Natural killer cell treated with Interleukin-12 subunit alpha and Interleukin-12 subunit beta and Interleukin-15 and Interleukin-18, amount 100 ng/mL, for 72 hours (primary cell): ENCODE measurements around the gene TIGD6. TPM values are rescaled to one million over a fixed set of nuclear protein-coding genes. Genes with fewer than 3 reads are reported as not detected.
A peak's percentile ranks its signal among the peaks of the same experiment; 100 is the strongest.

Source experiments
- ATAC-seq, 2 donors: fragments of 150-1000 bp; cut with Tn5 transposase in 1 of 2; sonication (Bioruptor Pico), chemical (Tn5 transposase) in 1 of 2; 2 replicates each; pipeline ENCODE4 v1.10.0; 2021
- DNase-seq: peaks from one replicate; pipeline ENCODE4 v3.0.0; 2022; ENCODE audit warnings: low spot score
- H3K27ac Mint-ChIP-seq, 2 donors: 1 replicate in 1 of 2; 2 replicates in 1 of 2; pipeline ENCODE4 v1.8.0; 2022; ENCODE audit warnings: mixed read lengths in 2 of 2, mild to moderate bottlenecking in 1 of 2, moderate library complexity in 1 of 2
- H3K27me3 Mint-ChIP-seq, 2 donors: 1 replicate in 1 of 2; 2 replicates in 1 of 2; pipeline ENCODE4 v1.8.0; 2022; ENCODE audit warnings: mixed read lengths in 2 of 2
- H3K36me3 Mint-ChIP-seq: one replicate; pipeline ENCODE4 v1.8.0; 2022; ENCODE audit warnings: mixed read lengths
- H3K4me1 Mint-ChIP-seq, 2 donors: 1 replicate in 1 of 2; 2 replicates in 1 of 2; pipeline ENCODE4 v1.8.0; 2022; ENCODE audit warnings: low read depth in 2 of 2, mixed read lengths in 2 of 2, mild to moderate bottlenecking in 1 of 2
- H3K4me3 Mint-ChIP-seq: one replicate; pipeline ENCODE4 v1.8.0; 2022; ENCODE audit warnings: mixed read lengths
- H3K9me3 Mint-ChIP-seq: 2 replicates; pipeline ENCODE4 v1.8.0; 2022; ENCODE audit warnings: mixed read lengths
- total RNA-seq, 2 donors: library from RNA; stranded (reverse); gene quantifications; one replicate each; pipeline ENCODE4 v1.2.3, GENCODE V29; 2022

TIGD6 gene
- total RNA-seq, 2 donors from 2014 or later, result 2.4 to 2.7 TPM

DNA sequence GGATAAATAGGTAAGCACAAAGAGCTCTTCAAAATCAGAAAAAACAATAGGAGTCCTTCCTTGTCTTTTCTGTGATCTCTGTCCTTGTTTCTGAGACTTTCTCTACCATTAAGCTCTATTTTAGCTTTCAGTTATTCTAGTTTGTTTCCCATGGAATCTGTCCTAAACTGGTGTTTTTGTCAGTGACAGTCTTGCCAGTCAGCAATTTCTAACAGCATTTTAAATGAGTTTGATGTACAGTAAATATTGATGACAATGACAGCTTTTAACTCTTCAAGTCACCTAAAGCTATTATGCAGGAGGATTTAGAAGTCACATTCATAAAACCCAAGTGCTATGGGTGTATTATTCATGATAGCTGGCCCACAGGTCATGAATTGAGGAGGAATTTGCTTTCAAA lies 17.9 kb downstream of the TIGD6 start:
- Mint-ChIP-seq H3K36me3 (peaks cover 14% of the 10 kb centered on the region), H3K27me3 (no peaks in the 10 kb centered on the region), H3K27ac (no peak overlapping the region), H3K4me1 (no peaks in the 10 kb centered on the region), H3K9me3 (no peaks in the 10 kb centered on the region), H3K4me3 (no peak overlapping the region)
- DNase-seq (no peak), ATAC-seq (no peak)

DNA sequence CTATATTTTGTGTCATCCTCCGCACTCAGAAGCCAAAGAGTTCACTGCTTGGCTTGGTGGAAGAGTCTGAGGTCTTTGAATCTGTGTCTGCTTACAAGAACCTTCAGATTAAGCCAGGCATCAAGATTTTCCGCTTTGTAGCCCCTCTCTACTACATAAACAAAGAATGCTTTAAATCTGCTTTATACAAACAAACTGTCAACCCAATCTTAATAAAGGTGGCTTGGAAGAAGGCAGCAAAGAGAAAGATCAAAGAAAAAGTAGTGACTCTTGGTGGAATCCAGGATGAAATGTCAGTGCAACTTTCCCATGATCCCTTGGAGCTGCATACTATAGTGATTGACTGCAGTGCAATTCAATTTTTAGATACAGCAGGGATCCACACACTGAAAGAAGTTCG lies 19.2 kb downstream of the TIGD6 start:
- no peaks in the 10 kb centered on the region for H3K9me3 Mint-ChIP-seq
- no peak overlapping the region for H3K4me3 Mint-ChIP-seq
- peaks cover 0 to 4% of the 10 kb centered on the region in 2 donors for H3K4me1 Mint-ChIP-seq
- no peaks in the 10 kb centered on the region for H3K27me3 Mint-ChIP-seq
- DNase-seq (no peak), ATAC-seq (no peak)
- H3K27ac Mint-ChIP-seq, result no peak overlapping the region
- H3K36me3 Mint-ChIP-seq, result peaks cover 14% of the 10 kb centered on the region

DNA sequence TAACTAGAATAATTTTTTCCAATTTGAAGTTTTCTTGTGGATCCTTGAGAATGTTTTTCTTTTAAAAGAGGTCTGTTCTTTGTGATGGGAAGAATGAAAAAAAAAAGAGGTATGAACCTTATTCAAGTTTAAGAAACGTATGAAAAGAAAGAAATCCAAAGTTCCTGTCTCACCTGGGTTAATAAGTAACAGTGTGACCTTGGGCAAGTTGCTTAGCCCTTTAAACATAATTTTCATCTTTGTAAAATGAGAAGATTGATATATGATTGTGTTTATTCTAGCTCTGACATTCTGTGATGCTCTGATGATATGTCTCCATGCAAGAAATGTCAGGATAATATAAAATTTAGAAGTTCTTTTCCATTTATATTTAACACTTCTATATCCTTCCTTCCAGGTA lies 20.6 kb downstream of the TIGD6 start:
- Mint-ChIP-seq H3K4me3 (no peak overlapping the region), H3K27me3 (no peaks in the 10 kb centered on the region), H3K4me1 (peaks cover 4 to 6% of the 10 kb centered on the region in 2 donors), H3K27ac (no peak overlapping the region), H3K9me3 (no peaks in the 10 kb centered on the region), H3K36me3 (peaks cover 17% of the 10 kb centered on the region)
- no peak for DNase-seq
- no peak for ATAC-seq

DNA sequence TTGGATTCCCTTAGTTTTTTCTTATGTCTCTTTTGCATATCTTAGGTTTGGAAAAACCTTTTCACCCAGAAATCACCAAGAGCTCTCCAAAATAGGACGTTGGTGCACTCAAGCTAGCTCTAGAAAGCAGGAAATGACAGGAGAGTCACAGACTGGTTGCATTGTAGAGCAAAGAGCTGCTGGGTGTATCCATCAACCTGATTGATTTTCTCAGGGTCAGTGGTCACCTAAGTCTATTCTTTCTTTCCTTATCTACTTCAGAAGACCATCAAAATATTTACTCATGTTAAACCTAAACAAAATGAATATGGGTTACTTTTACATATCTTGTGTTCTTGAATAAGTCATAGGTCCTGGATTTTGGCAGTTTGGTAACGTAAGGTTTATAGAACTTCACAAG lies 25.0 kb downstream of the TIGD6 start:
- H3K36me3 Mint-ChIP-seq, result peaks cover 6% of the 10 kb centered on the region
- DNase-seq, result no peak
- no peaks in the 10 kb centered on the region for H3K27me3 Mint-ChIP-seq
- H3K27ac Mint-ChIP-seq, result no peak overlapping the region
- no peak for ATAC-seq
- no peaks in the 10 kb centered on the region for H3K9me3 Mint-ChIP-seq
- H3K4me3 Mint-ChIP-seq, result no peak overlapping the region
- H3K4me1 Mint-ChIP-seq, result peaks cover 4 to 6% of the 10 kb centered on the region in 2 donors

DNA sequence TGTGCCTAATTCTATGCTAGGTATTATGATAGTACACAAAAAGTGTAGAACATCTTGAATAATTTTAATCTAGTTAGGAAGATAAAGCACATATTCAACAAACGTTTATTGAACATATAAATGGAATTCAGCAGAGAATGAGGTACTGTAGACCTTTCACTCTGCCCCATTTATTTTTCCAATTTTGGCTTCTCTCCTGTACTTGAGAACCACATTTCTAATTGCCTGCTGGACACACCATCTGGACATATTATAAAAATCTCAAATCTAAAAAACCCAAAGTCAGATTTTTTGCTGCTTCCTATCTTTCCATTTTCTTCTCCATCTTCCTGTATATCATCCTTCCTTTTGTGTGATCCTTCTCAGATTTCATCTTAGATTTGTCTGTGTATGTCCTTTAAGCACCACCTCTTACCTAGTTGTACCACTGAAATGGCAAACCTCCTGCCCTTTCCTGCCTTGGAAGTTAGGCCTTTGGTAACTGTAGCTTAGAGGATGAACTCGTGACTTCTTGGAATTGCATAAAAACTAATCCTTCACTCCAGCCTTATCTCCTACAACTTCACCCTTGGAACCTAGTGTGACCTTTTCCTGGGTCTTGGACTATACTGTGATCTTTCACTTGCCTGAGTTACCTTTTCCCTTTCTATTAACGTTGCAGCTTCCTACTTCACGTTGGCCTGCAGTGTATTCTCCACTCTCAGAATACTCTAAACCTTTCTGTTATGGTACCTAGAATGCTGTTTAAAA lies 31.1 kb downstream of the TIGD6 start:
- no peak overlapping the region for H3K27ac Mint-ChIP-seq
- peaks cover 5 to 6% of the 10 kb centered on the region in 2 donors for H3K4me1 Mint-ChIP-seq
- no peak for DNase-seq
- H3K4me3 Mint-ChIP-seq, result no peak overlapping the region
- no peaks in the 10 kb centered on the region for H3K36me3 Mint-ChIP-seq
- H3K27me3 Mint-ChIP-seq, result no peaks in the 10 kb centered on the region
- no peak for ATAC-seq
- H3K9me3 Mint-ChIP-seq, result no peaks in the 10 kb centered on the region

DNA sequence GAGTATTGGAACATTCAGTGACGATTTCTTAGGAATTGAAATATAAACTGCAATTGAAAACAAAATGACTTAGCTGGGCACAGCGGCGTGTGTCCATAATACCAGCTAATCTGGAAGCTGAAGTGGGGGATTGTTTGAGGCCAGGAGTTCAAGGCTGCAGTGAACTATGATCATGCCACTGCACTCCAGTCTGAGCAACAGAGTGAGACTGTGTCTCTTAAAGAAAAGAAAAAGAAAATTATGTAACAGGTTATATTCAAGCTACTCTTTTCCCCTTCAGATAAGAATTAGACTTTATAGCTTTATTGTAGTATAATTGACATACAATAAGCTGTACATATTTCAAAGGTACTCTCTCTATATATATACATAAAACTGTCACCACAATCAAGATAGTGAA lies 33.5 kb downstream of the TIGD6 start:
- Mint-ChIP-seq H3K27me3 (no peaks in the 10 kb centered on the region), H3K4me1 (peaks cover 15 to 16% of the 10 kb centered on the region in 2 donors), H3K27ac (no peak overlapping the region), H3K9me3 (no peaks in the 10 kb centered on the region), H3K4me3 (no peak overlapping the region), H3K36me3 (peaks cover 6% of the 10 kb centered on the region)
- DNase-seq (no peak), ATAC-seq (no peak)

DNA sequence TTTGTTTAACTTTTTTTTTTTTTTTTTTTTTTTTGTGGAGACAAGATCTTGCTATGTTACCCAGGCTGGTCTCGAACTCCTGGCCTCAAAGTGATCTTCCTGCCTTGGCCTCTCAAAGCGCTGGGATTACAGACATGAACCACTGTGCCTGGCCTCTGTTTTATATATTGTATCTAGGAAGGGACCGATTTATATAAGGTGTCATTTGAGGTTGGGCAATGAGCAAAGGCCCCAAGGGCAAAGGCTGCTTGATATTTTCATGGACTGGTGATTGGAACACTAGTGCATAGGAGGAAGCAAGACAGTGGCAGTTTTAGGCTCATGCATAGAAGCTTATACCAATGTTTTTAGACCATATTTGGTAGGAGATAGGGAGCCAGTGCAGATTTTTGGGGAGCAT lies 36.7 kb downstream of the TIGD6 start:
- Mint-ChIP-seq H3K27me3 (no peaks in the 10 kb centered on the region), H3K4me1 (peaks cover 34% of the 10 kb centered on the region in 2 donors), H3K9me3 (no peaks in the 10 kb centered on the region), H3K4me3 (no peak overlapping the region), H3K27ac (no peak overlapping the region), H3K36me3 (peaks cover 6% of the 10 kb centered on the region)
- DNase-seq (no peak), ATAC-seq (no peak)

DNA sequence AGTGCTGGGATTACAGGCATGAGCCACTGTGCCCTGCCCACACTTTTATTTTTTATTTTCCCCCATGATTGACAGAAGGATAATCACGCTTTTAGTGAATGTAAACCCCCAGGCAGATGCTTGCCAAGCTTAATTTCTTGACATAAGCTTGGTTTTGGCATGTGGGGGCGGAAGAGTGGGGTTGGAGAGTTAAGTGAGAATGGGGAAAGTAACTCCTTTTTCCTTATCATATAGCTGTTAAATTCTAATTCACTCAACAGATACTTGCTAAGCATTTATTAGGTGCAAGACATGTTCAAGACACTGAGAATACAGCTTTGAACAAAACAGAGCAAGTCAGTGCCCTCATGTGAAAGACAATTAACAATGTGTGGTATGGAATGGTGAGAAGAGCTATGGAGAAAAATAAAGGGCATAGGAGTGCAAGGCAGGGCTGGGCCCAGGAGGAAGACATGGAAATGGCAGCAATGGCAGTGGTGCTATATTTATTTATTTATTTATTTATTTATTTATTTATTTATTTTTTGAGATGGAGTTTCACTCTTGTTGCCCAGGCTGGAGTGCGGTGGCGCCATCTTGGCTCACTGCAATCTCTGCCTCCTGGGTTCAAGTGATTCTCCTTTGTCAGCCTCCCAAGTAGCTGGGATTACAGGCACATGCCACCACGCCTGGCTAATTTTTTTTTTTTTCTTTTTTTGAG lies 37.7 kb downstream of the TIGD6 start:
- ATAC-seq (no peak), DNase-seq (no peak)
- Mint-ChIP-seq H3K27ac (no peak overlapping the region), H3K27me3 (no peaks in the 10 kb centered on the region), H3K4me1 (peaks cover 34% of the 10 kb centered on the region in 2 donors), H3K9me3 (no peaks in the 10 kb centered on the region), H3K4me3 (no peak overlapping the region), H3K36me3 (peaks cover 6% of the 10 kb centered on the region)

DNA sequence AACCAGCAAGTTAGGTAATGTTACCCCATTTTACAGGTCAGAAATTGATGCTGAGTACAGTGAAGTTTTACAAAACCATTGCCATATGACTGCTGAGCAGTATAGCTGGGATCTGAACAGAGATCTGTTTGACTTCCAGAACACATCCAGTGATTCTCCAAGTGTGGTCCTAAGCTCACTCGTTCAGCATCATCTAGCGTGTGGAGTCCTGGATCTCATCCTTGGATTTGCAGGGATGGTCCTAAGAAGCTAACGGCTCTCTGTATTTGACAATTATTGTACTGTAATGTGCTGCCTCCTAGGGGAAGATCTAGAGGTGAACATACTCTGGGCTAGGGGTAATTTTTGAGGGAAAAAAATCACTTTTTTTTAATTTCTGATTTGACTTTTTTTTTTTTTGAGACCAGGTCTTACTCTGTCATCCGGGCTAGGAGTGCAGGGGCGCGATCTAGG lies 38.5 kb downstream of the TIGD6 start:
- H3K36me3 Mint-ChIP-seq, result peaks cover 6% of the 10 kb centered on the region
- ATAC-seq (no peak), DNase-seq (no peak)
- peak overlapping the region in 1 of 2 donors; percentile 95 for H3K27ac Mint-ChIP-seq
- no peaks in the 10 kb centered on the region for H3K9me3 Mint-ChIP-seq
- H3K27me3 Mint-ChIP-seq, result no peaks in the 10 kb centered on the region
- peaks cover 34% of the 10 kb centered on the region in 2 donors for H3K4me1 Mint-ChIP-seq
- peak overlapping the region; percentile 97 for H3K4me3 Mint-ChIP-seq

DNA sequence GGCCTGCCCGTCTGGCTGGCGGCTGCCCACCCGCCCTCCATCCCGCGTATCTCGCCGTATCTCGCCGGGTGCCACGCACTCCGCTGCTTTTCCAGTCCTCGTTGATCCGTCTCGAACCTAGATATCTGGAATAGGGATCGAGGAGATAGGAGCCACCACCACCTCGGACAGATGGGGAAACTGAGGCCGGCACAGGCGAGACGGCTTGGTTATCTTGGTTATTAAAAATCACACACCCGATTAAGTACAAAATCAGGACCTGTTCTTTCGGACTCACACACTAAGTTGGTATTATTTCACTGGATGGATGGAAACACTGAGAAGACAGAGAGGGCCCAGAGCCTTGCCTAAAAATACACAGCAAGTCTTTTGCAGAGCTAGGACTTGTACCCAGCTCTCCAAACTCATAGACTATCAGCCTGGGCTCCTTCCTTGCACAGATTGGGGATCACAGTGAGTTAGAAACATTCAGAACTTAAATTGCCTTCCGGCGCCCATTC lies 39.2 kb downstream of the TIGD6 start:
- Mint-ChIP-seq H3K36me3 (peaks cover 6% of the 10 kb centered on the region), H3K27ac (peak overlapping the region; percentile 95 to 98), H3K9me3 (no peaks in the 10 kb centered on the region), H3K4me3 (peak overlapping the region; percentile 97), H3K4me1 (peaks cover 34% of the 10 kb centered on the region in 2 donors), H3K27me3 (peaks cover 0 to 2% of the 10 kb centered on the region in 2 donors)
- ATAC-seq, result no peak
- no peak for DNase-seq

DNA sequence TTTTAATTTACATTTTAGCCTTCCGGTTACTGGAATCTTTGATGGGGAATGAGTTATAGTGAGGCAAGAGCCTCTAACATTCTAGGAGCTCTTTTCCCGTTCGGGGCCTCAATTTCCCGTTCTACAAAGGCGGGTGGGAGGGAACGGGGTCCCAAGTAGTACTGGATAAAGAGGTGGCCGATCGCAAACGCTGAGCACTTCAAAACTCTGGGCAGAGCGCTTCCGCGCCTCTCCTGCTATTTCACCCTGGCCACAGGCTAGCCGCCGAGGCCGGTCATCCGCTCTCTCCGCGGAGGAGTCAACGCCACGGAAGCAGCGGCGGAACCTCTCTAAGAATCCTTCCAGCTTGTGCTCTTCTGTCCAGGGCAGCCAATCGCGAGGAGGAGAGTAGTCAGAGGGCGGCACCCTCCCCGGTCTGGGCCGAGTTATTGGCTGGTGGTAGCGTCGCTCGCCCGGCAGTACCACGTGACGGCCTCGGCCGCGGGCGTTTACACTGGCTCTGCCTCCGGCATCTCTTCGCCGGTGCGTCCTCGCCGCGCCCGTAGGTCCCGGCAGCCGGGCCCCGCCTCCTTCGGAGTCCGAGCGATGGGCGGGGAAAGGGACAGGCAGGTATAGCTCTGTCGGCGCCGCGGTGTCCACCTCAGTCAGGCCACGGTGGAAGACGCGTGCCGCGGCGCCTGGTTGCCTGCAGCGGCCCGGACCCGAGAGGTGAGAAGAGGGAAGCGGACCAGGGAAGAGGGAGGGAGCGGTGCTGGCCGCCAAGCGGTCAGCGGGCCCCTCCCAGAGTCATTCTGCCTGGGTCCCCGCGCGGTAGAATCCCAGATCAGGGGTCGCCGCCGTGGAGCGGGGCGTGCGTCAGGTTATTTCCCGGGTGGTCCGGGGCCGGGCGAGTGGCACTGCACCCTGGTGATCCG lies 39.9 kb downstream of the TIGD6 start, which contains the start of gene SLC26A2:
SLC26A2 (plus strand) TSS at position 487 of the 914 bp plus-strand sequence. CDS start 16,895 bp downstream, outside the sequence.
- peak; percentile 98 for DNase-seq
- H3K4me3 Mint-ChIP-seq, result peak within 1 kb of the TSS; percentile 97
- peaks cover 33 to 34% of the 10 kb centered on the region in 2 donors for H3K4me1 Mint-ChIP-seq
- peak within 1 kb of the TSS; percentile 95 to 98 for H3K27ac Mint-ChIP-seq
- H3K9me3 Mint-ChIP-seq, result no peaks in the 10 kb centered on the region
- H3K36me3 Mint-ChIP-seq, result peaks cover 6% of the 10 kb centered on the region
- peaks cover 0 to 2% of the 10 kb centered on the region in 2 donors for H3K27me3 Mint-ChIP-seq
- peak; percentile 99 for ATAC-seq

DNA sequence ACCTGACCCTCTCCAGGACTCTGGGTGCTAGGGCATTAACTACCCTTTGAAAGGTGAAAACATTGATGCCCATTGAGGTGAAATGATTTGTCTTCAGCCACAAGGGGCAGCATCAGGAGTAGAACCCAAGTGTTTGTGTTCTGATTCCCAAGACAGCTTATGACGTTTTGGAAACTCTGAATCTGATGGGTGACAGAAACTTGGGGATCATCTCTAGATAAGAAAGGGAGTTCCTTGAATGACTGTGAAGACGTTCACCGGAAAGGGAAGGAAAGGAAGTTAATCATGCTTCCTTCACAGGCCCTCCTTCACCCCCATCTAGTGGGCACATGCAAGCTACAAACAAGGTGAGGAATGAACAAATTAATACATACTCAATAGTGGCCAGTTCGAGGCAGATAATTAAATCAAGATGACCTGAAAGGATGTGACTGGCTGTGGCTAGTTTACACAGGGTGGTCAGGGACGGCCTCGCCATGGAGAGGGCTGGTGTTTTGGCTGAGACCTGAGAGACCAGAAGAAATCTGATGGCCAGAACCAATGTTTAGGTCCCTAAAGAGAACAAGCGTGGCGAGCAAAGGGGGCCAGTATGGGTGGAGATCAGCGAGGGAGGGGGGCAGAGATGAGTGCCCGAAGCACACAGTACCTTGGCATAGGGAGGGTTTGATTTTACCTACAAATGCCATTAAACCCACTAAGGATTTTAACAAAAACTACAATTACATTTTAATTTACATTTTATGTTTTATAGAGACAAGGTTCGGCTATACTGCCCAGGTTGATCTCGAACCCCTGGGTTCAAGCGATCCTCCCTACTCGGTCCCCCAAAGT lies 40.8 kb downstream of the TIGD6 start:
- no peak for ATAC-seq
- peak overlapping the region; percentile 97 for H3K4me3 Mint-ChIP-seq
- no peak for DNase-seq
- peaks cover 0 to 2% of the 10 kb centered on the region in 2 donors for H3K27me3 Mint-ChIP-seq
- H3K27ac Mint-ChIP-seq, result peak overlapping the region; percentile 95 to 98
- H3K4me1 Mint-ChIP-seq, result peaks cover 32 to 34% of the 10 kb centered on the region in 2 donors
- H3K9me3 Mint-ChIP-seq, result no peaks in the 10 kb centered on the region
- peaks cover 6% of the 10 kb centered on the region for H3K36me3 Mint-ChIP-seq
